NB4 (cell line): ENCODE results near the gene ELMOD1.

ENCODE experiments used
- DNase-seq: peaks from one replicate; pipeline ENCODE4 v3.0.0; 2010; ENCODE audit warnings: low read depth
- H3K4me3 ChIP-seq: one replicate; pipeline ENCODE4 v1.5.1; 2011; ENCODE audit warnings: mild to moderate bottlenecking, low read depth, low read length, moderate library complexity
- CTCF ChIP-seq: IDR thresholded peaks from one replicate; pipeline ENCODE4 v1.5.1; 2012; ENCODE audit warnings: low read depth, low read length
- MYC ChIP-seq: IDR thresholded peaks from 2 replicates; pipeline ENCODE4 v1.6.1; 2011; ENCODE audit warnings: low read depth, low read length
- POLR2A ChIP-seq: IDR thresholded peaks from 2 replicates; pipeline ENCODE4 v1.6.1; 2011; ENCODE audit warnings: mild to moderate bottlenecking; ENCODE audit not compliant: insufficient read length; ENCODE audit errors: extremely low read depth
- TF ChIP-seq, protein P1 (sequence below): IDR thresholded peaks from 2 replicates; pipeline ENCODE4 v1.6.1; 2011; ENCODE audit warnings: low read depth, low read length

The ELMOD1 gene

DNA sequence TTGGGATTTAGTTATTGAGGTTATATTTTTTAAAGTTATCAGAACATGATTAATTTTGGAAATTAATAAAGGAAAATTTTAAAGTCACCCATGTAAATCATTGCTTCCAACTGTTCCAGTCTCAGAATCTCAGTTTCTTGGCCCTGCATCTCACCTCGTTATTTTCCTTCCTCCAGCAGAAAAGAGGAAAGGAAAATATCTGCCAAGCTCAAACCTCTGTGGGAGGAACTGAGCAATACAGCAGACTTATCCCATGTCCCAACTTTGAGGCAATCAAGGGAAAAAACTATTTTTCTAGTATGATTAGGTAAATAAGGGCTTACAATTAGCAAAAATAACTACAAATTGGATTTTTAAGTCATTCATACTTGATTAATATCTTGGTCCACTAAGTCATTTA lies 30.1 kb downstream of the ELMOD1 start:
- H3K4me3 ChIP-seq = no peak overlapping the region
- DNase-seq = no peak
- TF ChIP-seq MYC (no peak), CTCF (no peak), POLR2A (no peak)
- TF ChIP-seq, protein P1, sequence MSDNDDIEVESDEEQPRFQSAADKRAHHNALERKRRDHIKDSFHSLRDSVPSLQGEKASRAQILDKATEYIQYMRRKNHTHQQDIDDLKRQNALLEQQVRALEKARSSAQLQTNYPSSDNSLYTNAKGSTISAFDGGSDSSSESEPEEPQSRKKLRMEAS = no peak

GRCh38 chr11:107623183-107623582 lies 32.2 kb downstream of the ELMOD1 start:
- no peak for DNase-seq
- no peak overlapping the region for H3K4me3 ChIP-seq
- TF ChIP-seq POLR2A (no peak), CTCF (no peak), MYC (no peak)
- TF ChIP-seq, protein P1 = no peak

DNA sequence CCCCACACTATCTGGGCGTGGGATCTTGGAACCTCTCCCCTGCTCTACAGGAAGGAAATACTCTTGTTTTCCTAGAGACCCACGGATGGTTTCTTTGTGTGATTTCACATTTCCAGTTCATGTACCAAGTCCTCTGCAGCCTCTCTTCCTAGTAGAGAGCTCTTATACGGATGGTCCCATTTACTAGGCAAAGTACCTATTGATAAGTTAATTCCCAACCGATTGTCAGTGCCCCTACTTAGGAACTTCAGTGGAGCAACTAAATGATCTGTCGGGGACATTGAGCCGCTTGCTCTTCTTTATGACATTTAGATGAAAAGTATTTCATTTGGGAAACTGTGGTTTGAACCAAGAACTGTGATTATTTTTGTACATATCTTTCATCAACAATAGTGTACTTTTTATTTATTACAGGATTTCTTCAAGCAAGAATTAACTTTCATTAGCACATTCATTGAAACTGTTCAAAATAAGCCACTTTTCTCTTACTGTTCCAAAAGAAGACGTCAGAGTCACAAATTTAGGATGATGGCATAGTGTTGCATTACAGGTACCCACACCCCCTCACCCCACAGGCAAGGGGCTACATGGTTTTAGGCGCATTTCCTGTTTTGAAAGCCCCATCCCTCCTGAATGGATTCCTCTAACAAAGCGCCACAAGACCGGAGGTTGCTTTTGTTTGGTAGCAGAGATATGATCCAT lies 34.2 kb downstream of the ELMOD1 start:
- DNase-seq = no peak
- TF ChIP-seq MYC = no peak
- TF ChIP-seq, protein P1 = no peak
- TF ChIP-seq CTCF = no peak
- TF ChIP-seq POLR2A = no peak
- no peak overlapping the region for H3K4me3 ChIP-seq

GRCh38 chr11:107625685-107625989 lies 34.7 kb downstream of the ELMOD1 start:
- DNase-seq = no peak
- TF ChIP-seq CTCF (no peak), MYC (no peak), POLR2A (no peak)
- TF ChIP-seq, protein P1 = no peak
- H3K4me3 ChIP-seq = no peak overlapping the region

DNA sequence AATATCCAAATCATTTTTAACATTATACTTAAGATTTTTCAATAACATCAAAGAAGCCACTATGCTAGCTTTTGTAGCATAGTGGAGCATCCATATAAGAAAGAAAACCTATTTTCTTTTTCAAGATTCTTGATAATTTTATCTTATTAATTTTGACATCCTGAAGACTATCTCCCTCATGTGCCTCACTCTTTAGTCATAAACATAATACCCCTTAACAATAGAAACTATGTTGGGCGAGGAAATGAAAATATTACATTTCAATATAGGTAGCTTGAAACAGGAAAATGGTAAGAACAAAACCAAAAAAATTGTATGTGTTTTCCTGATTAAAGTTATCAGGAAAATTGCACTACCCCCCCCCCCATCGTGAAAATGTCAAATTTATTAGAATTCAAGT lies 40.1 kb downstream of the ELMOD1 start:
- TF ChIP-seq, protein P1 = no peak
- no peak for TF ChIP-seq CTCF
- no peak for TF ChIP-seq MYC
- no peak for TF ChIP-seq POLR2A
- no peak for DNase-seq
- H3K4me3 ChIP-seq = no peak overlapping the region

- no peak overlapping the region for H3K4me3 ChIP-seq
- DNase-seq = no peak
- no peak for TF ChIP-seq MYC
Measured at GRCh38 chr11:107631931-107632330, 41.0 kb downstream of the ELMOD1 start.
